HEK293T (cell line): ENCODE measurements around the gene FOXJ2.

ENCODE experiments used
- ARNT ChIP-seq: fragments of 450-650 bp; IDR thresholded peaks from 2 replicates; pipeline ENCODE4 v1.6.1; 2017; ENCODE audit warnings: mild to moderate bottlenecking
- FOXM1 ChIP-seq: fragments of 450-650 bp; IDR thresholded peaks from 2 replicates; pipeline ENCODE4 v1.6.1; 2017; ENCODE audit warnings: mild to moderate bottlenecking, borderline replicate concordance
- HDGF ChIP-seq: fragments of 450-650 bp; IDR thresholded peaks from 2 replicates; pipeline ENCODE4 v1.6.1; 2017; ENCODE audit warnings: antibody characterized with exemption, borderline replicate concordance
- SUZ12 ChIP-seq: fragments of 450-650 bp; IDR thresholded peaks from 2 replicates; pipeline ENCODE4 v1.6.1; 2016; ENCODE audit warnings: mild to moderate bottlenecking
- TARDBP ChIP-seq: fragments of 450-650 bp; IDR thresholded peaks from 2 replicates; pipeline ENCODE4 v1.6.1; 2016

- TF ChIP-seq TARDBP (no peak), SUZ12 (no peak), HDGF (no peak), ARNT (no peak), FOXM1 (no peak)
Measured at GRCh38 chr12:8057839-8058238, 25.3 kb downstream of the FOXJ2 start.
